H9 (cell line): ENCODE measurements around the gene FTH1. TPM values are rescaled to one million over a fixed set of nuclear protein-coding genes. Genes with fewer than 3 reads are reported as not detected.
A peak's percentile ranks its signal among the peaks of the same experiment; 100 is the strongest.

Experiments
- DNase-seq: peaks from one replicate; pipeline ENCODE4 v3.0.0-alpha.2; 2017
- H2AFZ ChIP-seq: one replicate; pipeline ENCODE4 v1.6.1; 2013; ENCODE audit warnings: mild to moderate bottlenecking, low read length, control low read depth, moderate library complexity
- H2AK5ac ChIP-seq: 2 replicates; pipeline ENCODE4 v1.6.1; 2013; ENCODE audit warnings: low read length, control low read depth, mixed read lengths; ENCODE audit not compliant: insufficient read length
- H2BK120ac ChIP-seq: one replicate; pipeline ENCODE4 v1.6.1; 2013; ENCODE audit warnings: low read depth, mild to moderate bottlenecking, low read length, control low read depth, inconsistent platforms; ENCODE audit not compliant: poor library complexity, severe bottlenecking
- H2BK12ac ChIP-seq: 2 replicates; pipeline ENCODE4 v1.6.1; 2013; ENCODE audit warnings: low read length, control low read depth, mixed read lengths, low read depth; ENCODE audit not compliant: insufficient read length
- H2BK15ac ChIP-seq: 2 replicates; pipeline ENCODE4 v1.6.1; 2013; ENCODE audit warnings: low read depth, low read length, control low read depth
- H2BK20ac ChIP-seq: one replicate; pipeline ENCODE4 v1.6.1; 2013; ENCODE audit warnings: low read depth, mild to moderate bottlenecking, low read length, control low read depth, inconsistent platforms; ENCODE audit not compliant: poor library complexity, severe bottlenecking
- H2BK5ac ChIP-seq: 2 replicates; pipeline ENCODE4 v1.6.1; 2013; ENCODE audit warnings: low read length, control low read depth, mixed read lengths; ENCODE audit not compliant: insufficient read length
- H3K14ac ChIP-seq: 2 replicates; pipeline ENCODE4 v1.6.1; 2013; ENCODE audit warnings: low read length, control low read depth; ENCODE audit not compliant: insufficient read depth
- H3K18ac ChIP-seq: 2 replicates; pipeline ENCODE4 v1.6.1; 2013; ENCODE audit warnings: low read depth, mild to moderate bottlenecking, mixed read lengths, low read length, control low read depth; ENCODE audit not compliant: insufficient read length
- H3K23ac ChIP-seq: 2 replicates; pipeline ENCODE4 v1.6.1; 2013; ENCODE audit warnings: low read length, control low read depth, mixed read lengths, low read depth; ENCODE audit not compliant: insufficient read length
- H3K23me2 ChIP-seq: 2 replicates; pipeline ENCODE4 v1.6.1; 2013; ENCODE audit warnings: low read depth, mild to moderate bottlenecking, mixed read lengths, low read length, control low read depth; ENCODE audit not compliant: insufficient read length, poor library complexity, severe bottlenecking
- H3K27ac ChIP-seq: 2 replicates; pipeline ENCODE4 v1.5.1; 2013; ENCODE audit warnings: low read length, control low read depth, mixed read lengths, low read depth; ENCODE audit not compliant: insufficient read length
- H3K27me3 ChIP-seq: 2 replicates; pipeline ENCODE4 v1.6.1; 2013; ENCODE audit warnings: low read length, control low read depth, inconsistent platforms; ENCODE audit not compliant: insufficient read depth
- H3K4ac ChIP-seq: 2 replicates; pipeline ENCODE4 v1.6.1; 2013; ENCODE audit warnings: low read depth, mild to moderate bottlenecking, control low read depth, inconsistent platforms, low read length, moderate library complexity
- H3K4me1 ChIP-seq: 2 replicates; pipeline ENCODE4 v1.6.1; 2013; ENCODE audit warnings: low read length, control low read depth, inconsistent platforms; ENCODE audit not compliant: insufficient read depth
- H3K4me2 ChIP-seq: 2 replicates; pipeline ENCODE4 v1.6.1; 2013; ENCODE audit warnings: low read length, control low read depth, mixed read lengths; ENCODE audit not compliant: insufficient read length, insufficient read depth
- H3K56ac ChIP-seq: 2 replicates; pipeline ENCODE4 v1.6.1; 2013; ENCODE audit warnings: low read depth, mild to moderate bottlenecking, mixed read lengths, low read length, control low read depth; ENCODE audit not compliant: insufficient read length
- H3K79me1 ChIP-seq: 2 replicates; pipeline ENCODE4 v1.6.1; 2013; ENCODE audit warnings: low read depth, mild to moderate bottlenecking, moderate library complexity, low read length, control low read depth, inconsistent platforms; ENCODE audit not compliant: insufficient read depth, poor library complexity, severe bottlenecking
- H3K79me2 ChIP-seq: 2 replicates; pipeline ENCODE4 v1.6.1; 2013; ENCODE audit warnings: low read length, control low read depth, inconsistent platforms; ENCODE audit not compliant: insufficient read depth
- H3K9ac ChIP-seq: 2 replicates; pipeline ENCODE4 v1.6.1; 2013; ENCODE audit warnings: low read length, control low read depth, mixed read lengths; ENCODE audit not compliant: insufficient read length; ENCODE audit errors: extremely low read depth
- H3K9me3 ChIP-seq: one replicate; pipeline ENCODE4 v1.6.1; 2013; ENCODE audit warnings: low read depth, low read length, inconsistent platforms; ENCODE audit not compliant: control insufficient read depth
- H3T11ph ChIP-seq: one replicate; pipeline ENCODE4 v1.6.1; 2013; ENCODE audit warnings: mild to moderate bottlenecking, low read length, control low read depth, inconsistent platforms
- H4K20me1 ChIP-seq: one replicate; pipeline ENCODE4 v1.6.1; 2013; ENCODE audit not compliant: control insufficient read depth, insufficient read length, insufficient read depth
- H4K5ac ChIP-seq: 2 replicates; pipeline ENCODE4 v1.6.1; 2013; ENCODE audit warnings: low read depth, mild to moderate bottlenecking, mixed read lengths, low read length, control low read depth; ENCODE audit not compliant: insufficient read length
- H4K8ac ChIP-seq: replicated peaks from 2 replicates; pipeline ENCODE4 v1.6.1; 2013; ENCODE audit warnings: low read length, control low read depth, mixed read lengths, low read depth; ENCODE audit not compliant: insufficient read length
- H4K91ac ChIP-seq: 2 replicates; pipeline ENCODE4 v1.6.1; 2013; ENCODE audit warnings: low read depth, mild to moderate bottlenecking, moderate library complexity, mixed read lengths, low read length, control low read depth; ENCODE audit not compliant: insufficient read length
- H3K27ac Mint-ChIP-seq, 3 experiments: 2 replicates in 2 of 3; 3 replicates in 1 of 3; pipeline ENCODE4 v1.8.0; 2020 to 2021; ENCODE audit warnings: mixed read lengths in 3 of 3, mild to moderate bottlenecking in 1 of 3, moderate library complexity in 1 of 3
- H3K27me3 Mint-ChIP-seq: 2 replicates; pipeline ENCODE4 v1.8.0; 2021; ENCODE audit warnings: low read depth, mild to moderate bottlenecking, moderate library complexity, mixed read lengths
- H3K36me3 Mint-ChIP-seq, 3 experiments: 2 replicates in 2 of 3; 3 replicates in 1 of 3; pipeline ENCODE4 v1.8.0; 2020 to 2021; ENCODE audit warnings: low read depth in 3 of 3, mixed read lengths in 3 of 3; ENCODE audit not compliant: insufficient read depth in 1 of 3
- H3K4me1 Mint-ChIP-seq, 2 experiments: 2 replicates each; pipeline ENCODE4 v1.8.0; 2020; ENCODE audit warnings: mixed read lengths in 2 of 2
- H3K4me3 Mint-ChIP-seq, 2 experiments: 2 replicates in 1 of 2; 3 replicates in 1 of 2; pipeline ENCODE4 v1.8.0; 2020 to 2021; ENCODE audit warnings: mild to moderate bottlenecking in 2 of 2, mixed read lengths in 2 of 2, moderate library complexity in 1 of 2
- H3K9me3 Mint-ChIP-seq, 2 experiments: 2 replicates in 1 of 2; 3 replicates in 1 of 2; pipeline ENCODE4 v1.8.0; 2020; ENCODE audit warnings: mild to moderate bottlenecking in 2 of 2, mixed read lengths in 2 of 2, moderate library complexity in 1 of 2
- CTCF ChIP-seq: fragments of 200-600 bp; sonication (generic); conservative IDR thresholded peaks from 3 replicates; pipeline ENCODE4 v1.8.0; 2021; ENCODE audit warnings: antibody characterized with exemption, mild to moderate bottlenecking
- WGBS: extraction: QIAGEN DNeasy Blood & Tissue Kit; methylation state at CpG from one replicate; pipeline ENCODE4 v1.1.7; 2013; ENCODE audit warnings: missing lambda C conversion rate, low lambda C conversion rate, mixed read lengths; ENCODE audit not compliant: insufficient read length; ENCODE audit errors: extremely low coverage; 5-methylcytosine and 5-hydroxymethylcytosine counted together
- total RNA-seq: library from RNA; stranded (reverse); gene quantifications from 2 replicates; pipeline ENCODE4 v1.2.1, GENCODE V29; 2021

FTH1 gene
- total RNA-seq, 1 experiment from 2014 or later = 1,505 TPM

GRCh38 chr11:62001450-62002191 is 34.2 kb upstream of the FTH1 start:
- no peaks in the 10 kb centered on the region for H3K23me2 ChIP-seq
- no peaks in the 10 kb centered on the region for H3K79me1 ChIP-seq
- no peaks in the 10 kb centered on the region for H3K4me1 ChIP-seq
- no peaks in the 10 kb centered on the region for H3K27me3 ChIP-seq
- H2BK12ac ChIP-seq = no peak overlapping the region
- H2BK120ac ChIP-seq = no peak overlapping the region
- no peak overlapping the region for H3K18ac ChIP-seq
- no peak for TF ChIP-seq CTCF
- H3K4me2 ChIP-seq = no peak overlapping the region
- no peaks in the 10 kb centered on the region for H3K79me2 ChIP-seq
- Mint-ChIP-seq H3K27ac (peak overlapping the region in 2 of 3 experiments; percentile 56 to 57; a peak in 3 of 7 replicates), H3K9me3 (peaks cover 15 to 18% of the 10 kb centered on the region in 2 experiments), H3K27me3 (no peaks in the 10 kb centered on the region; the same call in 1 of the 2 replicates), H3K4me1 (peaks cover 19 to 33% of the 10 kb centered on the region in 2 experiments), H3K36me3 (peaks cover 1 to 17% (median 14%) of the 10 kb centered on the region in 3 experiments), H3K4me3 (no peak overlapping the region)
- DNase-seq = no peak
- H2BK15ac ChIP-seq = no peak overlapping the region
- no CpG with 5 or more reads among the region's 12 CpGs for WGBS
- H4K20me1 ChIP-seq = no peaks in the 10 kb centered on the region
- no peak overlapping the region for H2BK5ac ChIP-seq
- H2BK20ac ChIP-seq = no peak overlapping the region
- H3K23ac ChIP-seq = no peak overlapping the region
- no peak overlapping the region for H3K4ac ChIP-seq
- no peak overlapping the region for H3K27ac ChIP-seq
- no peak overlapping the region for H2AK5ac ChIP-seq
- H3K9ac ChIP-seq = no peak overlapping the region
- H3K9me3 ChIP-seq = no peaks in the 10 kb centered on the region
- no peak overlapping the region for H4K5ac ChIP-seq
- H3T11ph ChIP-seq = no peak overlapping the region
- H4K8ac ChIP-seq = no peak overlapping the region
- H3K56ac ChIP-seq = no peak overlapping the region
- H3K14ac ChIP-seq = no peak overlapping the region
- H4K91ac ChIP-seq = no peak overlapping the region
- H2AFZ ChIP-seq = no peak overlapping the region
